Mesothelial cell of epicardium (in vitro differentiated cells): Measurements from ENCODE around the gene WASF3. TPM values are rescaled to one million over a fixed set of nuclear protein-coding genes. Genes with fewer than 3 reads are reported as not detected.

ENCODE experiments used
- DNase-seq, 2 experiments: peaks; one replicate each; pipeline ENCODE4 v3.0.0; 2021; ENCODE audit warnings: low spot score in 2 of 2; ENCODE audit not compliant: unreplicated experiment in 2 of 2
- H3K27ac Mint-ChIP-seq: 2 replicates; pipeline ENCODE4 v1.8.0; 2021; ENCODE audit warnings: mixed read lengths
- H3K27me3 Mint-ChIP-seq: 2 replicates; pipeline ENCODE4 v1.8.0; 2021; ENCODE audit warnings: low read depth, mixed read lengths
- H3K36me3 Mint-ChIP-seq: 2 replicates; pipeline ENCODE4 v1.8.0; 2021; ENCODE audit warnings: mixed read lengths
- H3K4me1 Mint-ChIP-seq: 2 replicates; pipeline ENCODE4 v1.8.0; 2021; ENCODE audit warnings: mixed read lengths
- H3K4me3 Mint-ChIP-seq: 2 replicates; pipeline ENCODE4 v1.8.0; 2021; ENCODE audit warnings: mild to moderate bottlenecking, moderate library complexity, mixed read lengths
- H3K9me3 Mint-ChIP-seq: 2 replicates; pipeline ENCODE4 v1.8.0; 2021; ENCODE audit warnings: mixed read lengths
- CTCF ChIP-seq: fragments of 200-600 bp; sonication (generic); IDR thresholded peaks from one replicate; pipeline ENCODE4 v1.5.0; 2021; ENCODE audit warnings: antibody characterized with exemption; ENCODE audit not compliant: unreplicated experiment
- total RNA-seq: library from RNA; stranded (reverse); gene quantifications from 3 replicates; pipeline ENCODE4 v1.2.1, GENCODE V29; 2021

The WASF3 gene
- total RNA-seq, 1 donor from 2014 or later = 19.4 TPM

GRCh38 chr13:26708007-26708297 lies 150.5 kb downstream of the WASF3 start:
- no peak overlapping the region for H3K27ac Mint-ChIP-seq
- no peak overlapping the region for H3K4me3 Mint-ChIP-seq
- no peak for DNase-seq
- H3K9me3 Mint-ChIP-seq = peaks cover 9% of the 10 kb centered on the region
- H3K27me3 Mint-ChIP-seq = peaks cover 21% of the 10 kb centered on the region
- no peak for TF ChIP-seq CTCF
- H3K4me1 Mint-ChIP-seq = no peaks in the 10 kb centered on the region
- H3K36me3 Mint-ChIP-seq = peaks cover 2% of the 10 kb centered on the region

GRCh38 chr13:26709461-26709860 lies 152.0 kb downstream of the WASF3 start:
- Mint-ChIP-seq H3K4me1 (no peaks in the 10 kb centered on the region), H3K27me3 (peaks cover 16% of the 10 kb centered on the region), H3K9me3 (peaks cover 13% of the 10 kb centered on the region), H3K4me3 (no peak overlapping the region), H3K27ac (no peak overlapping the region), H3K36me3 (peaks cover 2% of the 10 kb centered on the region)
- no peak for TF ChIP-seq CTCF
- DNase-seq = no peak

DNA sequence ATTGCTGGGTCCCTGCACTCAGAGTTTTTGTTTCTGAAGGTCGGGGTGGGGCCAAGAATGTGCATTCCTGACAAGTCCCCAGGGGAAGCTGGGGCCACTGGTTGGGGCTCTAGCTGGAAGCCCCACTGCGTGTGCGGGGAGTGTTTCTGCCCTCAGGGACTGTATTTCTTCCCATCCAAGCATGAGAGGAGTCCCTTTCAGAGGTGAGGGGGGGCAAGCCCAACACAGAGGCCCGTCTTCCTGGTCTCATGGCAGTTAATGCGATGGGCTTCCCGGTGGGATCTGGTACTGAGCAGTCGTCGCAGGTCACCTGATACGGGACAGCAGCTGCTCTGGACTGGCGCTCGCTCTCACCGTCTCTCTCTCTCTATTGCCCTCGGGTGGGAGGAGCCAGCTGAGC lies 152.7 kb downstream of the WASF3 start:
- no peak for DNase-seq
- Mint-ChIP-seq H3K9me3 (peaks cover 13% of the 10 kb centered on the region), H3K27me3 (peaks cover 14% of the 10 kb centered on the region), H3K27ac (no peak overlapping the region), H3K4me1 (no peaks in the 10 kb centered on the region), H3K36me3 (peaks cover 2% of the 10 kb centered on the region), H3K4me3 (no peak overlapping the region)
- no peak for TF ChIP-seq CTCF

DNA sequence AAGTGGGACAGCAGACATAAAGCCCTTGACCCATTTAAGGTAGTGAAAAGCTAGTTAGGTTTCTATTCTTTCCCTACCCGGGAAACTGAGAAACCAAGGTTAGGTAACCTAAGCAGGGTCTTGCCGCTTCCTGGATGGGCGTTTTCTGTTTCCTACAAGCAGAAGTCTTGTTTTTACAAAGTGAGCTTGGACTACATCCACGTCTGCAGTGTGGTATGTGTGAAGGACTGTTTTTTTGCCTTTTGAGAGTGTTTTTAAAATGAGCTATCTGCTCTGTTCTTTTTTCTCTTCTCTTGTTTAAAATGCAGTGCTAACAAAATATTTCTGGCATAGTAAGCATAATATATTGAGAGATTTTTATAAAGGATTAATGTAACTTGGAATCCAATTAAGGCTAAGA lies 153.7 kb downstream of the WASF3 start:
- Mint-ChIP-seq H3K27me3 (peaks cover 13% of the 10 kb centered on the region), H3K9me3 (peaks cover 13% of the 10 kb centered on the region), H3K36me3 (peaks cover 2% of the 10 kb centered on the region), H3K4me3 (no peak overlapping the region), H3K27ac (no peak overlapping the region), H3K4me1 (no peaks in the 10 kb centered on the region)
- no peak for TF ChIP-seq CTCF
- no peak for DNase-seq

DNA sequence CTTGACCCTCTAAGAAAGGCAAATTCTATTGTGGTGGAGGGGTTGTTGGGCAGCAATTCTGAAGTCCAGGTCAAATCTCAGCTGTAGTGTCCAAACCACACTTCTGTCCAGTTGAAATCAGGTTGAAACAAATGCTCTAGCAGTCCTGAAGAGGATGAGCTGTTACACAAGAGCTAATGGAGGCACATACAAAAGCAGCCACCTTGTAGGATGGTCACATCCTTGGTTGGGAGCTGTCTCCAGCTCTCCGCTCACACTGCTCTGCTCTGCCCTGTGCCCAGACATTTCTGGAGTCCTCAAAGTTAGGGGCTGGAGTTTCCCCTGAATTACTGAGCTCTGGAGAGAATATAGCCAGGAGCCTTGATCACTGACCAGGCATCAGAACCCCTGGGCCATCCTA lies 155.9 kb downstream of the WASF3 start:
- Mint-ChIP-seq H3K4me1 (no peaks in the 10 kb centered on the region), H3K4me3 (no peak overlapping the region), H3K36me3 (peaks cover 2% of the 10 kb centered on the region), H3K9me3 (peaks cover 13% of the 10 kb centered on the region), H3K27me3 (peaks cover 15% of the 10 kb centered on the region), H3K27ac (no peak overlapping the region)
- DNase-seq = no peak
- TF ChIP-seq CTCF = no peak

GRCh38 chr13:26716984-26717383 lies 159.5 kb downstream of the WASF3 start:
- peaks cover 26% of the 10 kb centered on the region for H3K27me3 Mint-ChIP-seq
- H3K36me3 Mint-ChIP-seq = peaks cover 2% of the 10 kb centered on the region
- no peak overlapping the region for H3K27ac Mint-ChIP-seq
- no peak for TF ChIP-seq CTCF
- DNase-seq = no peak
- H3K9me3 Mint-ChIP-seq = peaks cover 13% of the 10 kb centered on the region
- no peak overlapping the region for H3K4me3 Mint-ChIP-seq
- H3K4me1 Mint-ChIP-seq = no peaks in the 10 kb centered on the region
